NCI-H69 (cell line): ENCODE results near the gene CDC42EP5.
"Not testable (repeated sequence)": the region's sequence is repeated elsewhere in the genome, so short reads cannot be mapped to it uniquely, and the experiment has no call there.

Experiments used
- DNase-seq: peaks from one replicate; lab custom pipeline; 2025; lab: John Stamatoyannopoulos, UW

Gene CDC42EP5, protein sequence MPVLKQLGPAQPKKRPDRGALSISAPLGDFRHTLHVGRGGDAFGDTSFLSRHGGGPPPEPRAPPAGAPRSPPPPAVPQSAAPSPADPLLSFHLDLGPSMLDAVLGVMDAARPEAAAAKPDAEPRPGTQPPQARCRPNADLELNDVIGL

DNA sequence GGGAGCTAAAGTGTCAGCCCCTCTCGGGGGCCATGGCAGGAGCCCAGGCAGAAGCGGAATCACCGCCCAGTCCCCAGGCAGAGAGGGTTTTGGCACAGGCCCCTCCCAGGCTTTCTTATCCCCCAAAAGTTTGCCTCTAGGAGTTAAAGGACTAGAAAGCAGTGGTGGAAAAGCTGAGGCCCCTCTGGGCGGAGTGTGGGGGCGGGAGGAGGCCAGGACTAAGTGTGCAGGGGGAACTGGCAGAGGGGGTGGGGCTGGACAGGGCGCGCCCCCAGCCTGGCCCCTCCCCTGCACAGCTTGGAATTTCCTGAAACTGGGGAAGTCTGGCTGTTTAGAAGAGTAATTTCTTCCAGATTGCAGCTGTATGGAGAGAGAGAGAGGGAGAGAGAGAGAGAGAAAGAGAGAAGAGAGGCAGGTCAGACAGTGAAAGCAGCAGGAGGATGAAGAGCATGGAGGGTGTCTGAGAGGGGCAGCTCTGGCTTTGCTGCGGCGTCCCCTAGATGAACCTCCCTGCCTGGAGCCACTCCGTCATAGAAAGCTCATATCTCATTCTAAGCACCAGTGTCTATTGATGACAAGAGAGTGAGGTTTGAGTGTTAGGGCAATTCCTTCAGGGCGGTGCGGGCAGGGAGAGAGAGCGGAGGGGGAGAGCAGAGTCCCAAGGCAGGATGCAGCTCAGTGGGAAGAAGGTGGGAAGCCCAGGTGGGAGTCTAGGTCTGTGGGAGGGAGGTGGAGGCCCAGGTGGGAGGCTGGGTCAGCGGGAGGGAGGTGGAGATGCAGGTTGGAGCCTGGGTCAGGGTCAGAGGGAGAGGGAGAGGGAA is at the start of gene CDC42EP5:
Gene CDC42EP5, minus strand, starts transcription at position 226 of the 821 bp plus-strand sequence. CDS start 7,749 bp downstream, outside the sequence.
- DNase-seq = peak; percentile 30

DNA sequence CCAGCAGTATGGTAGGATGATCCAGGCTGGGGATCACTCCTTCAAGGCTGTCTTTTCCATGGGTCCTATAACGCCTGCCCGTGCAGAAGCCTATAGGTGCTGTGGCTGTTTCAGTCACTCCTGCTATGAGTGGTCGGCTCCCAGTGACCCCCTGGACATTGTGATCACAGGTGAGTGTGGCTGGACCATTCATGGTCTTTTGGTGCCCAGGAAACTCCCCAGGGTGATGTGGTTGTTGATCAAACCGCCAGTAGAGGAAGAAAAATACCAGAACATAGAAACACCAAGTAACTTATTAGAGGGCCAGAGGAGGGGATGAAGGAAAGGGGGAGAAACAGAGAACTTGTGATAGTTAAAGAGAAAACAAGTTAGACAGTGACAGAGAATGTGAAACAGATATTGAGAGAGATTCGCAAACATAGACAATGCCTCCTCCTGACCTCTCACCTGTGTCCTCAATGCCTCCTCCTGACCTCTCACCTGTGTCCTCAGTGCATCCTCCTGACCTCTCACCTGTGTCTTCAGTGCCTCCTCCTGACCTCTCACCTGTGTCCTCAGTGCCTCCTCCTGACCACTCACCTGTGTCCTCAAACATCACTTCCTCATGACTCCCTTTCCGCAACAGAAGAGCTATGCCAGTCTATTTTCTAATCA is 48.9 kb upstream of the CDC42EP5 start:
- no peak for DNase-seq

DNA sequence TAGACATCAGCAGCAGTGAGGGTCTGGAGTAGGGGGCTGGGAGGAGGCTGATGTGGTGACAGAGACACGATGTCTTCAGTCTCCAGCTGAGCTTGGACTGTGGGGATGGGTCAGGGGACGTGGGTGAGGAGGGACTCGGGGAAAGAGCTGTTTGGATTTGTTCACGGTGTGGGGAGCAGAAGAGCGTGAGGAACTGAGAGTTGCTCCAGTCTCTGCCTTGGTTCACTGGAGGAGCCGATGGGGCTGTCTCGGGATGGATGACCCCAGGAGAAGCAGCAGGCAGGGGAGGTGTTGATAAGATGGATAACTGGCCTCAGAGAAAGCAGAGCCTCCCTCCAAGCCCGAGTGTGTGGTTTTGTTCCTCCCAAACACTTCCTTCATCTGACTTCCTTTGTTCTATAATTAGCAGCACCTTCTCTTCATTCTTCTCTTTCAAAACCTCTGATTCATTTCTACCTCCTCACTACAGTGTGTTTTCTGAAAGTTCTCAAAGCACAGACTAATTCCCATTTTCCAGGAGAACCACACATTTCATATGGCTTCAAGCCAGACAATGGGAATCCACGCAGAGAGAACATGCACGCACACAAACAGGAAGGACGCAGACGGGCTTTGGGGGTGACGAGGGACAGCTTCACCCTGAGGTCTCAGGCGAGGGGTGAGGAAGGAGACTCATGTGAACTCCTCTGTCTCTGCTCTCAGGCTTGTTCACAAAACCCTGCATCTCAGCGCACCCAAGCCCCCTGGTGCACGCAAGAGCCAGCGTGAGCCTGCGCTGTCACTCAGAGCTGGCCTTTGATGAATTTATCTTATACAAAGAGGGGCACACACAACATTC is 48.1 kb upstream of the CDC42EP5 start:
- DNase-seq = no peak

DNA sequence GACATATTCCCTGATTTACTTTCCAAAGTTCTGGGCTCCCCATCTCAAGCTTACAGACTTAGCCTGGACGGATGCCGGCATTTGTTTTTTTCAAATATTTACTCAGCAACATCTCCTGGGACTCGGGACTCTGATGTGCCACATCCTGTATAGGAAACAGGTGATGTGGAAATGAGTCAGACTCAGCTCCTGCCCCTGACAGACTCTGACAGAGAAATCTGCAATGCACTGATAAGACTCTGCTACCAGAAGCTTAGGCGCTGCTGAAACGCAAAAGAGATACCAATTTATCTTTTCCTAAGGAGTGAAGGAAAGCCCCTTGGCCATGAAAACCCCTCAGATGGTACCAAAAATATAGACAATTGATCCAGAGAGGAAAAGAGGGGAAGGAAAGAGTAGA is 45.7 kb upstream of the CDC42EP5 start:
- peak; percentile 26 for DNase-seq

DNA sequence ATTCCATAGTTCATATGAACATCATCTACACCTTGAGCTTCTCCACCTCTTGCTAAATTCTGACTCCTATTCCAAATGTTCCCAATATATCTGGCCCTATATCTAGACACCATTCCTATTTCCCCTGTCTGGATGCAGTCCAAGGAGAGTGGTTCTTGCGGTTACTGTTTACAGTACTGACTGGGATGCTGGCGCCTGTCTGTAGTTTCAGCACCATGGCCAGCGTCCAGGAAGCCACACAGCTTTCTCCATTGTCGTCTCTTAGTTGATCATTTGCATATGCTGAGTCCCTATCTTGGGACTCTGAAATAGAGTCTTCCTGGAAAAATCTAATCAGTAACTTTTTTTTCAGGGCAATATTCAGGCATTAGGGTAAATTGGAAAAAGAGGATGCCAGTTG is 44.4 kb upstream of the CDC42EP5 start:
- no peak for DNase-seq

DNA sequence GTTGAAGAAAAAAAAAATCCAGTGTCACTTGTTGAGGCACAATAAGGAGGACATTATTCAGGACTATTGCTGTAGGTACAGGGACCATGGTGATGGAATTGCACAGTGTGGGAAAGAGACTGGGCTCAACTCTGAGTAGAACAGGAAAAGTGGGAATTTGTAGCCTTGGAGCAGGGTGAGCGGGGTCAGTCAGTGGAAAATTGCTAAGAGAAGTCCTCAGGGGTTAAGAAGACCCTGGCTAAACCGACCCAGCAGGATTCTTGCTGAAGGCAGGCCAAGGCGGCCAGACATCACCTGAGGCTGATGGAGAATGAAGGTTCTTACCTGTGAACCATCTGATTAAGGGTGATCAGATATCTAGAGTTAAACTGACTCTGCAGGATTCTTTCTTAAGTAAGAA is 42.1 kb upstream of the CDC42EP5 start:
- no peak for DNase-seq

DNA sequence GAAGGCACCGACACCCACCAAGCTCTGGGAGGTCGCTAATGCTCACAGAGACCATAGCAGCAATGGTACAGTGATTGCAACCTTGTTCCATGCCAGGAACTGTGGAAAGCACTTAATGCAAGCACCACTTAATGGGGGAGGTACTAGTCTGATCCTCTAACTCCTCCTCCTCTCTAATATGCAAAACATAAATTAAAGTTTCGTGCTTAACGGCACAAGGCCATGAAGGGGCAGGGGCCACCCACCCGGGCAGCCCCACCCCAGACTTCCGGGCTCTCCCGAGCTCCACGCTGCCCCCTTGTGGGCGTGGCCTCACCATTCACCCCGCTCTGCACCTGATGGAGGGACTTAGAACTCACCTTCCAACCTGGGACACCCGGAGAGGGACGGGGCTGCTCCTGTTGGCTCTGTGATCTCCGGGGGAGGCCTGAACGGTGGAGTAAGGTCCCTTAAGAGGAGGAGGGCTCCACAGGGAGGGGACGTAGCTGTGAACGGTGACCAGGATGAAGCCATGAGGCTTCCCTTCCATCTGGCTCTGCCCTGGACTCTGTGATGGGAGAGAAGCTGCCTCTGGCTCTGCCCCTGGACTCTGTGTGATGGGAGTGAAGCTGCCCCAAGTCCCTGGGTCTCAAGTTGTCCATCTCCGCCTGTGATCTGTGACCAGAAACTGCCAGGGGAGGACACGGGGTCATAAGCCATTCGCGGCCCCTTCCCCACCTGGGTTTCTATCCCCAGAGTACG is 36.3 kb upstream of the CDC42EP5 start:
- DNase-seq = not testable (repeated sequence)

DNA sequence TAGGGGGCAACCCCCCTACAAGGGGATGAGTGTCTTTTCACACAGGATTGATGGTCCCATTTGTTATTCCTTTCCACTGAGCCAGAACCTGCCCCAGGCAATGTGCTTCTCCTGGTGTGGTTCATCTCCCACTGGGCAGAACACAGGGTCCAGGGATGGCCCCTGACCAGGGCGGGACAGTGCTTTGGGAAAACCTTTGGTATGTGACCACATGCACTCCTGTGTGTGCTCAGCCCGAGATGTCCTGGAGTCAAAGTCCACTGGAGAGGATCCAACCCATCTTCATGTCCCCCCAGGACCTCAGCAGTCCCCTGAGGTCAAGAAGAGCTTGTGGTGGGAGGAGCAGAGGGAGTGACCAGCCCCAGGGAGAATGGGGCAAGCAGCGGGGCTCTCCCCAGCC is 35.4 kb upstream of the CDC42EP5 start:
- not testable (repeated sequence) for DNase-seq

DNA sequence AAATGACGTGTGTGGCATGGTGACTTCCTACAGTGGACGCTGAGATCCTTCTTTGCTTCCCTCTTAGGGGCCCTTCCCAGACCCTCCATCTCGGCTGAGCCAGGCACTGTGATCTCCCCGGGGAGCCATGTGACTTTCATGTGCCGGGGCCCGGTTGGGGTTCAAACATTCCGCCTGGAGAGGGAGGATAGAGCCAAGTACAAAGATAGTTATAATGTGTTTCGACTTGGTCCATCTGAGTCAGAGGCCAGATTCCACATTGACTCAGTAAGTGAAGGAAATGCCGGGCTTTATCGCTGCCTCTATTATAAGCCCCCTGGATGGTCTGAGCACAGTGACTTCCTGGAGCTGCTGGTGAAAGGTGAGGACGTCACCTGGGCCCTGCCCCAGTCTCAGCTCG is 34.7 kb upstream of the CDC42EP5 start:
- DNase-seq = no peak

DNA sequence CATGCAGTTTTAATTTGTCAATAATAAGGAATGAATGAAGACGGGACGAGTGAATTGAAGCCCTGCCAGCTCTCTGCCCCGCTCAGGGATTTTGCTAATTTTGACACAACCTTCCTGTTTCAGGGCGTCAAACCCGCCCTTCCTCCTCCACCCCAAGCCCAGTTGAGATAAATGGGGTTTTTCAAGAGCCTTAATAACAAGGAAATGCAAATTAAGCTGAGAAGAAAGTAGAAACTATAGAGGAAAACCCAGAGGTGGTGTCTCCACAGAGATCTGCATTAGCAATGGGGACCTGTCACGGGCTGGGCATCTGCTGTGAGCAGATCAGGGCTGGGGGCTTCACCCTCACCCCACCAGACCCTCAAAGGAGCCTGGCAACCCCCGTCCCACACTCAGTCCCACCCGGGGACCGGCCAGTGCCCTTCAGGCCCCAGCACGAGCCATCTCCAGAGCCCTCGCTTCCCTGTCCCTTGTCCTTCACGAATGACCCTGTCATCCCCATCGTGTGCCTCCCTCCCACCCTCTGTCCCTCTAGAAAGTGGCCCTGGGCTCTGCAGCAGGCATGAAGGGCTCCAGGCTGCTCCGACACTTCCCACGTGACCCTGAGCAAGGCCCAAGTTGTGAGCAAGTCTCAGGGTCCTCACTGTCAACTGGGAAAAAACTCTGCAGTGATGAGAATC is 34.1 kb upstream of the CDC42EP5 start:
- not testable (repeated sequence) for DNase-seq

DNA sequence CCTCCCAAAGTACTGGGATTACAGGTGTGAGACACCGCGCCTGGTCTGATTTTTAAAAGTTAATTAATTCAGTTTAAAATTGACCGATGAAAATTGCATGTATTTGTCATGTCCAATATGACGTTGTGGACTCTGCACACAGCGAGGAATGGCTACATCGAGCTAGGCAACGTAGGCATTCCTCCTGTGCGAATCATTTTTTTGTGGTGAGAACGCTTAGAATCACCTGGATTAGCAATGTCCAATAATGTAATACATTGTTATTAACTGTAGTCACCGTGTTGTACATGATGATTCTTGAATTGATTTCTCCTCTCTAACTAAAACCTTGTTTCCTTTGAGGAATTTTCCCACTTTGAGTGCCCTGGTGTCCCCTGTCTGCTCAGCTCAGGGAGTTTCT is 33.0 kb upstream of the CDC42EP5 start:
- DNase-seq = no peak

DNA sequence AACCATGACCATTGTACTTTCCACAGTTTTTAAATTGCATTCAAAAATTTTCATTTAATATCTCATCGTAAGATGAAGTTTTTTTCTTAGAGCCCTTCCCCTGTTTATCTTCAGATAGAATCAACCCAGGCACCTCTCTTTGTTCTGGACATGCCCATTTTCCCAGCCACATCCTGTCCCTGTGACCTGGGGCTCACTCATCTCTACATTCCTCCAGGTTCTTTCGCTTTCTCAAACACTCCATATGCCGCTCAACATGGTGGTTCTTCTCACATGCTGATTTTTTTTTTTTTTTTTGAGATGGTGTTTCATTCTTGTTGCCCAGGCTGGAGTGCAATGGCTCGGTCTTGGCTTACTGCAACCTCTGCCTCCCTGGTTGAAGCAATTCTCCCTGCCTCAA is 32.4 kb upstream of the CDC42EP5 start:
- not testable (repeated sequence) for DNase-seq

DNA sequence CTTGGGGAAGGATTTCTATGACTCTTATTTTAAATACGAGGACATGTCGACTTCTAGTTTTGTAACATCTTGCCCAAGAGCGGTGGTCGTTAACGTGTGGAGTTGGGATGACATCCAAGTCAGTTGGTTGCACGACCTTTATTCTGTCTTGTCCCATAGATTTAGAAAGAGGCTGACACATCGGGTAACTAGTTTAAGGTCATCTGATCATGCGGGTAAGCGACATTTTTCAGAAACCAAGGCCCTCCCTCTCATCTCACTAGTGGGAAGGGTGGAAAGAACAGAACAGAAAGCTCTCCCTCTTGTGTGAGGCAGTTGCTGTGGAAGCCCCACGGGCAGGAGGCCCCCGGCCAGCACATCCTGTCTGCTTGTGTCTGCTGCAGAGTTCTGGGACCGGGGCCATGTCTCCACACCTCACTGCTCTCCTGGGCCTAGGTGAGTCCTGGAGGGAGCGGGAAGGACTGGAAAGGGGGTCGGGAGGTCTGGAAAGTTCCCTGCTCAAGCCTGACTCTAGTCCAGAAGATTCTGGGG is 29.5 kb upstream of the CDC42EP5 start, which contains the start of gene LAIR2:
Gene LAIR2, plus strand, starts transcription at position 314 of the 531 bp plus-strand sequence. Its CDS starts 88 bp downstream, at position 402.
- DNase-seq = no peak

DNA sequence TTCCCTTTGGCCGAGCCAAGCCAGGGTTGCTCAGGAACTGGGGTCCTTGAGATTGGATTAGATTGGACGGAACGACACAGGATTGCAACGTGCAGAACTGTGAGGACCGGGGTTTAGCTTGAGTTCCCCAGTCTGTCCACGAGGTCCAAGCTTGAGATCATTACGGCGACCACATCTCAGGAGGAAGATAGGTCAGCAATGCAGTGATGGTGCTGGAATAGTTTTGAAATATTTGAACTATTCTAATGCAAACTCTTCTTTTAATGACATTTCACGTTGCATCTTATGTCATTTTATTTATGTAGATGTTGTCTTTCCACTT is 25.3 kb upstream of the CDC42EP5 start:
- DNase-seq = not testable (repeated sequence)

DNA sequence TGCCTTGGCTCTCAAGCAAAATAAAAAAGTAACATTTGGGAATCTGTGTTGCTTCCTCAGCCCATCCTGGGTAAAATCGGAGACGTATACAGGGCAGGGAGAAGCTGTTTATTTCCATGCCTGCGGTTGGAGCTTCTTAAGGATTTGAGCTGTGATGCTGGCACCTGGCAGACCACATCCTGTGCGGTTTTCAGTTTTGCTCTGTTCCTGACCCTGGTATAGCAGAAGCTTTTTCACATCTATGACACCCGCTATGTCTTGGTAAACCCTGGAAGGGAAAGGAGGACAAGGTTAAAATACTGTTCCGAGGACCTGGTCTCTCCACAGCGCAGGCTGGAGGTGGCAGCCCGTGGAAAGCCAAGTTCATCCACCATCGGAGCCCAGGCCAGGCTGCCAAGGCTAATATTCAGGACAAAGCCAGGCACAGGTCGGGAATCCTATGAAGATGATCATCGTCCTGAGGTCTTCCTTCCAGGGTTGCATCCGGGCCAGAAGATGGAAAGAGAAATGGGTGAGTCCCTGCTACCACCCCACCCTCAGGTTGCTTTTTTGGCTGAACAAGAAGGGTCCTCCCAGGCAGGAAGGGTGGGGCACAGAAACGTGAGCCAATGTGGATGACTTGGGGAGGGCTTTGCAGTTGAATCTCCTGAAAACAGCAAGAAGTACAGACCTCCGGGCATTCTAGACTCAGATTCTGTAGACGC is 24.8 kb upstream of the CDC42EP5 start:
- not testable (repeated sequence) for DNase-seq

DNA sequence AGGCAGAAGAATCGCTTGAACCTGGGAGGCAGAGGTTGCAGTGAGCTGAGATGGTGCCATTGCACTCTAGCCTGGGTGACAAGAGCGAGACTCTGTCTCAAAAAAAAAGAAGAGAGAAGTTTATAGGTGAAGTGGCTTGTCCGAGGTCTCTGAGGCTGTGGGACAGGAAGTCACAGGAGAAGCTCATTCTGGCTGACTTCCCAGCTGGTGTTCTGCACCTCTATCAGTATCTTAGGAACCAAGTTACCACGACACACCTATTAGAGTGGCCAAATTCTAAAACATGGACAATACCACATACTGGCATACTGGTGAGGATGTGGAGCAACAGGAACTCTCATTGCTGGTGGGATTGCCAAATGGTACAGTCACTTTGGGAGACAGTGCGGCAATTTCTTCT is 22.2 kb upstream of the CDC42EP5 start:
- DNase-seq = not testable (repeated sequence)

DNA sequence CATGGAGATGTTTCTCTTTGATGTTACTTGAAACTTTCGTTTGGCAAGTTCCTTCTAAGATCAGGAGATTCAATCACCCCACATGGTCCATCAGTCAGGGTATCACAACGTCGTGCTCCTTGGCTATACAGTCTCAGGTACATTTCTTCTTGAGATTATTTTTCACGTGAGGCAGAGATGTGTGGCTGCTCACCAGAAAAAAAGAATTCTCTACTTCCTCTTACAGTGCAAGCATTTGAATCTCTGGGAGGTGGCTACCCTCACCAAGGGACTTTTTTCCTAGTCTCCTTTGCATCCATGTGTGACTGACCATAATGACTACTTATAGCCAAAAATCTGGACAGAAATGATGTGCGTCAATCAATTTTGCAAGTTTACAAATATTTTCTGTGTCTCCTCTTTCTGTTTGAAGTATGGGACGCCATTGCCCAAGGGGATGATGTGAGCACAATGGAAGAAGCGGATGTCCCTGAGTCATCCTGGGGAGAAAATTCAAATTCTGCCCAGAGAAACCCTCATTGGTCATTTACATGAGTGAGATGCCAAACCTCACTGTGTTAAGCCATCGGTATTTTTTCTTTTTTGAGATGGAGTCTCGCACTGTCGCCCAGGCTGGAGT is 21.0 kb upstream of the CDC42EP5 start:
- DNase-seq = no peak

DNA sequence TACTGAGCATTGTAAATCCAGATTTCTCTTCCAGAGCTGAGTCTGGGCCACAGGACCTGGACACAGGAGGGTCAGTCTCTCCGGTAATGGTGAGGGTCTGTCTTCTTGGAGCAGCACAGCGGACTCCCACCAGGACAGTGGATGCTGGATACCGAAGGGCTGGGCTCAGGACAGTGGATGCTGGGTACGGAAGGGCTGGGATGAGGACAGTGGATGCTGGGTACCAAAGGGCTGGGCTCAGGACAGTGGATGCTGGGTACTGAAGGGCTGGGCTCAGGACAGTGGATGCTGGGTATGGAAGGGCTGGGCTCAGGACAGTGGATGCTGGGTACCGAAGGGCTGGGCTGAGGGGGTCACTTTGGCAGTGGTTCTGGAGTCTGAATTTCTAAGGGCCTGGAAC is 20.0 kb upstream of the CDC42EP5 start:
- not testable (repeated sequence) for DNase-seq

DNA sequence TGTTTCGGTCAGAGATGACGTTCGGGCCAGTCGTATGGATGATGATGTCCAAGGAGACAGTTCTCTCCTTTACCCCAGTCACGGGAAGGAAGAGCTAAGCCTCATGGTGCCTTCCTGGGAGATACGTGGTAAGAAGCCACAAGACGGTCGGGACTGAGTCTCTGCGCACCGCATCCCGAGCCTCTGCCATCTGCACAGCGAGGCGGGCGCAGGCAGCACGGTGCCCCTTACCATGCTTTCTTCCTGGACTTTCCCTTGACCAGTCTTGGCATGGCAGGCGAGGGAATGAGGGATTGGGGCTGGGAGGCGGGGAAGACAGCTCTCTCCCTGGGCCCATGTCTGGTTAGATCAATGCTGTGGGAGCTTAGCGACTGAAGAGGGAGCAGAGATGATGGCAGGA is 19.5 kb upstream of the CDC42EP5 start:
- no peak for DNase-seq

DNA sequence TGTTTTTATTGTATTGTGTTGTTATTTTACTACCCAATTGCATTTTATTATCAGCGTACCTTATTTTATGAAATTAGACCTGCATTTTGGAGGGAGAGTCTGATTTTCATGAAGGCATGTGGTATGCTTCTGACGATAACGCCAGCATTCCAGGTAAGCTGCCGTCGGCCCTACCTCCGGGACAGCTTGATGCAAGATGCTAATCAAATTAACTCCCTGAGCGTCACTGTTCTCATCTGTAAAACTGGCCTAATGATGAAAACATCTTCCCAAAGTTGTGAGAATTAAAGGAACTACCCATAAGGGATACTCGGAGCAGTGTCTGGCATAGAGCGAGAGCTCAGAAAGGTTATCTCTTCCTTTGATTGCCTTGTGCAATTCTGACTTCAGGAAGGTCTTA is 16.7 kb upstream of the CDC42EP5 start:
- no peak for DNase-seq
